ENCODE data around the gene PTP4A1.

PTP4A1 gene

DNA sequence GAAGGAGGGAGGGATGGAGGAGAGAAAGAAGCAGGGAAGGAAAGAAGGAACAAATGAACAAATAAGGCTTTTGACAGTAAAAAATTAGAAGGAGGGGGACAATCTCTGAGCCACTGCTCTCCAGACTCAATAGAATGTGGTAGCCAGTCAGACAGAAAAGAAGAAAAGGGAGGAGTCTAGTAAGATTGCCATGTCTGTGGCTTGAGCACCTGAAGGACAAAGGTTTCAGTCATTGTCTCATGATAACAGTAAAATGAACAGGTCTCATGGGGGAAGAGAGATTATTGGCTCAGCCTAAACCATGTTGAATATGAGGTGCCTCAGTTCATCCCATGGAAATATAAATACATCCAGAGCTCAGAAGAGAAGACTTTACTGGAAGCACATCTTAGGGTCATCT is 14.0 kb upstream of the PTP4A1 start:
- no peak for DNase-seq

DNA sequence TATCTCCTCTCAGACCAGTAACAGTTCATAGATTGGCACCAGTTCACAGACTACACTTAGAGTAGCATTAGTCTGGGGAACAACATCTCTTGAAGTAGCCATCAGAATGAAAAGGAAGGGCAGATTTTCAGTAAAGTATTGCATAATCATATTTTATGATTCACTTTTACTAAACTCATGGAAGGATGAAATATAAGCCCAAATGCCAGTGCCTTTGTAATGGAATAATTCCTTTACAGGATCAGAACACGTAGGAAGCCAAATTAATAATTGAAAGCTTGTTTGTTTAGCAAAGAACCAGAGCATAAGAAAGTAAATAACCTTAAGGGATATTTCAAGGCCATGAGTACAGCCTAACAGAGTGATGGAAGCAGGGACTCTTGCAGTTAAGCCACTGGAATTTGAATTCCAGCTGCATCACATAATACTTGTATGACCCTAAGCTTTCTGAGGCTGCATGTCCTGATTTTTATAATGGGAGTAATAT is 11.4 kb upstream of the PTP4A1 start:
- DNase-seq, result peak; percentile 45

DNA sequence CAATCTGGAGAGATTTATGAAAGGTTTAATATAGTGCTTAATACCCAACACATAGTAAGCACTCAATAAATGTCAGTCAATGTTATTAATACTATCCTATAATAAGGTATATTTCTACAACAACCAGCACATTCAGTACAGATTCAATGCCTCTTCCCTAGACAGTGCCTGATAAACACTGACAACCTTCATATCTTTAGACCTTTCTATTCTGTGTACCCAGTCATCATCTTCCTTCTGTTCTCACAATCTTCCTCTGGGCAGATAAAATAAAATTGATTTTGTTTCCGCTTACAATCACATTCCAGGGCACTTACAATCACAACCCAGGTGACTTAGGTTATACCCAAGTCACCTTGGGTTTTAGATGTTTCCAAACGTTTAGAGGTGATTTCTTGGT is 11.0 kb upstream of the PTP4A1 start:
- DNase-seq, result no peak

DNA sequence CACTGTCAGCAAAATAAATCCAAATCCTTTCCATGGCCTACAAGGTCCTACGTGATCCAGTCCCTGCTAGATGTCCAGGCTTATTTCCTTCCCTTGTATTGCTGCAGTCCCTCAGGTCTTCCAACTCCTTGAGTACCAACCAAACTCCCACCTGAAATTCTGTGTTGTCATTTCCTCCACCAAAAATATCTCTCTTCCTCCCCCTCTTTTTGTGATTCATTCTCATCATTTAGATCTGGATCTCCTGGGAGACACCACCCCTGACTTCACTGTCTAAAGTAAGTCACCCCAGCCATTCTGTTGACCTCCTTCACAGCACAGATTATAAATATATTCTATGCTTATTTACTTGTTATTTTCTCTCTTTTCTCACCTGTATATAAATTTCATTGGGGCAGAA is 9.0 kb upstream of the PTP4A1 start:
- no peak for DNase-seq

DNA sequence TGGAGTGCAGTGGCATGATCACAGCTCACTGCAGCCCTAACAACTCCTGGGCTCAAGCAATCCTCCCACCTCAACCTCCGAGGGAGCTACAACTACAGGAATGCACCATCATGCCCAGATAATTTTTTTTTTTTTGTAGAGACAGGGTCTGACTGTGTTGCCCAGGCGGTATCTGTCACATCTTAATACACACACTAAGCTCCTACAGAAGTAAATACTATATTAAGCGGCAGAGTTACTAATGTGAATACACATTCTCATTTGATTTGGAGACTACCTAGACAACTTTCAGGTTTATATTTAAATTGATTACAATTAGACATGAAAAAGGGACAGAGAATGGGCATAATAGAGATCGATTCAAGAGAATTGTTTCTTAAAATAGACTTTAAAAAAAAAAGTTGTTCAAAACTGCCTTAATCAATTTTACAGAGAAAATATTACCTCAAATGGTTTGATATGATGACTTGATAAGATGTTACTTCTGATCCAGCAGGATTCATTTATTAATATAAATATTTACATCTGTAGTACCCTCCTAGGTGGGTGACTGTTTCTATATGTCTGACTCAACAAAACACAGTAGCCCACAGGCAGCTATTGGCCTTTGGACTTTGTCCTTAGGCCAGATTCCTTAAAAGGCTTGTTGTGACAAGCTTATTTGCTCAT is 7.1 kb upstream of the PTP4A1 start:
- no peak for DNase-seq

DNA sequence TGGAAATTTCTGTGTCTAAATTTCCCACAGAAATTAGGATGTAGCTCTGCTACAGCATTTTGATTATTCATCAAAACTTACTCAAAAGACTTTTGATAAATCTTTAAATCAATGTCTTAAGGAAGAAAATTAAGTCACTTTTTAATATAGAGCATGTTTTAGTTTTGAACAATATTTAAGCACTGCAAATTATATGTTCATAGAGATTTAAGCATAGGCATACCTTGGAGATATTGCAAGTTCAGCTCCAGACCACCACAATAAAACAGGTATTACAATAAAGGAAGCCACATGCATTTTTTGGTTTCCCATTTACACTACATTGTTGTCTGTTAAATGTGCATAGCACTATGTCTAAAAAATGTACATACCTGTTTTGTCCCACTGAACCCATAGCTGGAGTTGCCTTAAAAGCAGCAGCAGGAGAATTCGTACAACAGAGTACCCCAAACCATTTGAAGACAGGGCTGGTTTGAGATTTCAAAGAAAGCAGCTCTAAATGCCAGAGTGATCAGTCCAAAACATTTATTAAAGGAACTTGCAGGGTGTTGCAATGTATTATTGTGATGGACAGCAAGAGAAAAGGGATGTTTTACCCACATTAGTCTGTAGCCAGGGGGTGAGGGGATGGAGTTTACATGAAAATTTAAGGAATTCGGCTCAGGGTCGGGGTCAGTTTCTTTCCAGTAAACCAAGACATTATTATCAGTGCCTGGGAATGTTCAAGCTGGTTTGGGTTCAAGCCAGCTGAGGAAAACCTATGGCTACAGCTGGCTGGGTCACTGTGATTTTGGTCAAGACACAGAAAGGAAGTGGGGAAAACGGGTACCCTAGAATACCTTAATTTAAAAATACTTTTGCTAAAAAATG is 6.3 kb upstream of the PTP4A1 start:
- peak; percentile 72 for DNase-seq

DNA sequence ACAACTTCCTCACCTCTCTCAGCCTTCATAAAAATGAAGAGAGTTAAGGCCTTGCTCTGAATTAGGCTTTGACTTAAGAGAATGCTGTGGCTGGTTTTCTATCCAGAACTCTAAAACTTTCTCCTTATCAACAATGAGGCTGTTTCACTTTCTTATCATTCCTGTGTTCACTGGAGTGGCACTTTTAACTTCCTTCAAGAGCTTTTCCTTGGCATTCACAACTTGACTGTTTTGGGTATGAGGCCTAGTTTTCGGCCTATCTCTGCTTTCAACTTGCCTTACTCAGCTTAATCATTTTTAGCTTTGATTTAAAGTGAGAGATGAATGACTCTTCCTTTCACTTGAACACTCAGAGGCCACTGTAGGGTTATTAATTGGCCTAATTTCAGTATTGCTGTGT is 4.3 kb upstream of the PTP4A1 start:
- DNase-seq, result no peak

DNA sequence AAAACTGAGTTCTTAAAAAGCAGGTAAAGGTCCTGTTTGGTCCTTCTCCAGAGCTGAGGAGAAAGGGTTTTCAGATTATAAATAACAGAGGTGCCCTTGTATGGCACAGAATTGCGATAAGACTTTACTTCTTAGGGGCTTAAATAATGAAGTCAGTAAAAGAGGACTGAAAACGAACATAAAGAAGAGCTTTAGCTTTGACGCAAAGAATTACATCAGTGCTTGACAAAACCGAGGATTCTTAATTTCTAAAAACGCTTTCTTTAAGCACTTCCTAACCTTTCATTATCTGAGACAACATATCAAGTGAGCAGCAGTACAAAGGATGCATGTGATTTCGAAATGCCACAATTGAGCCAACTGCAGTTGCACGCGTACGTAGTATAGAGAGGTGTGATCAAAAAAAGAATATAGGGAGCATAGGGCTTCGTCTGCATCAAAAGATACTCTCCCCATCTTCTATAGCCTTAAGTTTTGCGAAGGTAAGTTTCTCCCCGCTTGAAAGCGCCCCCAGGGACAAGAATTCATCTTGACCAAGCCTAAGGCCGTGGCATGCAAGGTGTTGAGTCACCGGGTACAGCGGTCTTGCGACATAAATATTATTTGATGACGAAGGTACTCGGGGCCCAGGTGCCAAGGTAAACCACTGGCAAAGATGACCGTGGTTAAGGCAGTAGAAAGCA is 778 bp upstream of the PTP4A1 start:
- DNase-seq, result peak; percentile 81

DNA sequence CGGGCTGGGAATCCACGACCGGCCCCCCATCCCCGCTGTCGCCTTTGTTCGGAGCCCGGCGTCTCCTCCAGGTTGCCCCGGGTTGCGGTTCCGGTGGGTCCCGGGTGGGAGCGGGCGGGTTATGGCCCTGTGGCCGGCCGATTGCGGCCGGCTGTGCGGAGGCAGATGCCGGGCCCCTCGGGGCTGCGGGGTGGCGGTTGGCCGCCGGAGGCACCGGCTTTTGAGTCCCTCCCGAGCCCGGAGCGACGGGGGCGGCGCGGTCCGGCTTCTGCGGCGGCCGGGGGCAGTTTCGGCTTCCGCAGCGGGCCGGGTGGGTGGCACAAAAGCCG is 431 bp downstream of the PTP4A1 start:
- DNase-seq, result no peak

DNA sequence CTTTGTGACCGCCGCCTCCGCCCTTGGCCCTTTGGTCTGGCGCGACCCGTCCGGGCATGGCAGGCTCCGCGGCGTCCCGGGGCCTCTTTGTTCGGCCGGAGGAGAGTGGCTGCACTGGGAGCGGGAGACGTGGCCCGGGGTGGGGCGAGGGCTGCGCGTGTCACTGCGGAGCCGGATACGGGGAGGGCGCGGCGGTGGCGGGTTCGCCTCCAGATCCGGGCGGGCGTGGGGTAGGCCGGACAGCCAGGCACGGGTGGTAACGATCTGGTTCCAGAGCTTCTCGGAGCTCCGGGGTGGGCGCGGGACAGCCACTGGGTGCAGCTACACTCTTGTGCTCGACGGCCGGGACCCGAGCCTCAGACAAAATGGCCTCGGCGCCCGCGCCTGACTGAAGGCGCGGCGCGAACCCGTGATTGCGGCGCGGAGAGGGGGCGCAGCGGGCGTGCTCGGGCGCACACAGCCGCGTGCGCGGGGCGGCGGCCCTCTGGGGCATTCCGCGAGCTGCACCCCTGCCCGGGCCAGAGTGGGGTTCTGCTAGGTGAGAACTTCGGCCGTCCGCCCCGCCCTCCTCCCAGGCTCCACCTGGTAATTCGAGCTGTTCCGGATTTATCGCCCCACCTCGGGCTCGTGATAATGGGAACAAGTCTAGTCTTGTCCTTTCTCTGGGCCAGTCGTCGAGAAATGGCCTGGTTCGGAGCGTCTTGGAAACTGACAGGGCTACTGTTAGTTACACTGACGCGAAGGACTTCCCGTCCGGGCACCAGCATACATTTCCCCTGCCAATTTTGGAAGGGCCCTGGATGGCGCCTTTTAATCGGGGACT is 1.0 kb downstream of the PTP4A1 start:
- peak; percentile 65 for DNase-seq

DNA sequence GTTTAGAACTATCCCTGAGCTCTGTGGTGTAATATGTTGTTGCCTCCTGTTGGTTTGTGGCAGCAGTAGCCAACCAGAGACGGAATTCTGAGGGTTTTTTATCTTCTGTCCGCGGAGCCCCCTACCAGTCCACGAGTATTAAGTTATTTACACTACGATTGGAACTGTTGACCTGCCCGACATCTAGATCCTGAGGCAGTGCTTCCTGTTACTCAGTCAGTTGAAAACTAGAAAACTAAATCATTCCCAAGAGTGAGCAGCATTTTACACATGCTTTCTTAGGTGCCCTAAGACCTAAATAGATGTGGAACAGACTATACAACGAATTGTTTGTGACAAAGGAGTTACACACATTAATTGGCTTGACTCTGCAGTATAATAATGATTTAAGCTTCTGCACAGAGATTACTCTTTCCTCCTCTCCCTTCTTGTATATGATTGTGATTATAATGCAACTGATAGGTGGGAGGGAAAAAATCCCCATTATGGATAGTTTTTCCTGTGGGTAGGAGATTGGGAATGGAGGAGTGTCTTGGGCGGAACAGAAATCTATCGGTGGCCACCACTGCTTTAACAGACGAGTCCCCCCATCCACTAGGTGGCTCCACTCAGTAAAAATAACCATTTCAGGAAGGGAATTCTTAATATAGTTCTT is 1.7 kb downstream of the PTP4A1 start:
- DNase-seq, result peak; percentile 64

DNA sequence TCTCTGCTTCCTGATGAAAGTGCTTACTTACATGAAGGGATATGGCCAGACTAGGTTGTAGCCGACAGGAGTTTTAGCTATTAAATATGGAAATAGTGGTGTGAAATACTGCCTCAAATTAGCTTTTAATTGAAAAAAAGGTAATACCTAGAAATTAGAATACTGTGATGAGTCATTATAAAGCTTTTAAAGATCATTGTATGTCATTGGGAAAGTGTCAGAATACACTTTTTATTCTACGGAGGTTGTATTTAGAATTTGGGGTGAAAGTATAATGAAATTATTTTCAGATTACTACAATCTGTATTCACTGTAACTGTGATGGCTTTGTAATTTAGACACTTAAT is 2.2 kb downstream of the PTP4A1 start:
- DNase-seq, result no peak

DNA sequence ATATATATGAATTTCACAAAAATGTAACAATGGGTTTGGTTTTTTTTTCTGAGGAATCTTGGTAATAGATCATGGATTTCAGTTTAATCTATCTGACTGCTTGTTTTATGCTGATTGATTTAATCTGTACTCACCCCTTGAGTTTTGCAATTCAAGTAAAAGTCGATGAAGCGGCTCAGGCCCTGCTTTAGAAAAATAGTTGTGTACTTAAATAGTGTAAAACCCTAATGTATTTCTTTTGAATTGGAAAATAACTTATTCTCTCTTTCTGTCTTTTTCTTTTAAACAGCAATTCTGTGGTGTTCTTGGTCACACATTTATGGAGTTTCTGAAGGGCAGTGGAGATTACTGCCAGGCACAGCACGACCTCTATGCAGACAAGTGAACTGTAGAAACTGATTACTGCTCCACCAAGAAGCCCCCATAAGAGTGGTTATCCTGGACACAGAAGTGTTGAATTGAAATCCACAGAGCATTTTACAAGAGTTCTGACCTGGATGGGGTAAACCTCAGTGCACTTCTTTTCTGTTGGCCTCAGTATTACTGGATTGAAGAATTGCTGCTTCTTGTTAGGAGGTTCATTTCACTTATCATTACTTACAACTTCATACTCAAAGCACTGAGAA is 4.0 kb downstream of the PTP4A1 start:
- DNase-seq, result no peak

DNA sequence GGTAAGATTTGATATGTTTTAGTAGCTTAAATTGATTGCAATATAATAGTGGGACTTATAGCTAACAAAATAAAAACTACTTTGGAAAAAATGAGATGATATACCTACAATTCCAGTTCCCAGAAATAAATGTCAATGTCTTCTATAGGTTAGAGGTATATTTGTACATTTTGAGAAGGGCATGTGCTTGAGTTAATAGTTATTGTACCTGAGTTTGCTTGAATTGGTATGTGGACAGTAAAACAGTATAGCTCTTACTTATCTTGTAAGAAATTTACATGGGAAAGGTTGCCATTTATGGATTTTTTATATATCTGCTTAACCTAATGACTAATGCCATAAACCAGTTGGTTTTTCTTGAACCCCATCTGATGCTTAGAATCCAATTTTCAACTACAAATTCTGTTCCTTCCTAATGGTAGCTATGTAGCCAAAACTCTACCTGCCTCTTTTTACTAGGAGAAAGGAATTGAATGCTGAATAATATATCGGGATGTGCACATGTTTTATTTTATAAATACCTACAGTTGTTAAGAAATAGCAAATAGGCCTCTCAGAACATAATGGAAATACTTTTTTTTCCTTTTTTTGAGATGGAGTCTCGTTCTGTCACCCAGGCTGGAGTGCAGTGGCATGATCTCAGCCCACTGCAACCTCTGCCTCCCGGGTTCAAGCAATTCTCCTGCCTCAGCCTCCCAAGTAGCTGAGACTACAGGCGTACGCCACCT is 4.9 kb downstream of the PTP4A1 start:
- DNase-seq, result no peak

DNA sequence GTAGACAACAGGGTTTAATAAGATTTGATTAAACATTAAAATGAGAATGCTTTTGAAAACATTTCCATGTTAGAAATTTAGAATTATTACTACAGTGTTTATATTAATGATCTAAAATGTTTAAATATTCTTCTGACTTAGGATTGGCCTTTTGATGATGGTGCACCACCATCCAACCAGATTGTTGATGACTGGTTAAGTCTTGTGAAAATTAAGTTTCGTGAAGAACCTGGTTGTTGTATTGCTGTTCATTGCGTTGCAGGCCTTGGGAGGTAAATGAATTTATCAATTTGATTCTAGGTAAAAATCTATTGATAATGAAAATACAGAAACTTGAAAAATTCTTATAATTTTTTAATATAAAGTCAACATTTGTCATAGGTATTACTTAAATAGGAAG is 6.5 kb downstream of the PTP4A1 start:
- no peak for DNase-seq

DNA sequence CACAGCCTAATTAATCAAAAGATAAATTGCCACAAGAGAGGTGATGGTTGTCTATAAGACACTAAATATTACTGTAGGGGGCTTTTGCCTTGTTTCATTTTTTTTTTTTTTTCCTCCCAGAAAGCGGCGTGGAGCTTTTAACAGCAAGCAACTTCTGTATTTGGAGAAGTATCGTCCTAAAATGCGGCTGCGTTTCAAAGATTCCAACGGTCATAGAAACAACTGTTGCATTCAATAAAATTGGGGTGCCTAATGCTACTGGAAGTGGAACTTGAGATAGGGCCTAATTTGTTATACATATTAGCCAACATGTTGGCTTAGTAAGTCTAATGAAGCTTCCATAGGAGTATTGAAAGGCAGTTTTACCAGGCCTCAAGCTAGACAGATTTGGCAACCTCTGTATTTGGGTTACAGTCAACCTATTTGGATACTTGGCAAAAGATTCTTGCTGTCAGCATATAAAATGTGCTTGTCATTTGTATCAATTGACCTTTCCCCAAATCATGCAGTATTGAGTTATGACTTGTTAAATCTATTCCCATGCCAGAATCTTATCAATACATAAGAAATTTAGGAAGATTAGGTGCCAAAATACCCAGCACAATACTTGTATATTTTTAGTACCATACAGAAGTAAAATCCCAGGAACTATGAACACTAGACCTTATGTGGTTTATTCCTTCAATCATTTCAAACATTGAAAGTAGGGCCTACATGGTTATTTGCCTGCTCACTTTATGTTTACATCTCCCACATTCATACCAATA is 7.8 kb downstream of the PTP4A1 start:
- no peak for DNase-seq

DNA sequence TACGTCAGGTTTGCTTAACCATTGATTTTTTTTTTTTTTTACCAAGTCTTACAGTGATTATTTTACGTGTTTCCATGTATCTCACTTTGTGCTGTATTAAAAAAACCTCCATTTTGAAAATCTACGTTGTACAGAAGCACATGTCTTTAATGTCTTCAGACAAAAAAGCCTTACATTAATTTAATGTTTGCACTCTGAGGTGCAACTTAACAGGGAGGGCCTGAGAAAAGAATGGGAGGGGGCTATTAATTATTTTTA is 8.4 kb downstream of the PTP4A1 start:
- no peak for DNase-seq

DNA sequence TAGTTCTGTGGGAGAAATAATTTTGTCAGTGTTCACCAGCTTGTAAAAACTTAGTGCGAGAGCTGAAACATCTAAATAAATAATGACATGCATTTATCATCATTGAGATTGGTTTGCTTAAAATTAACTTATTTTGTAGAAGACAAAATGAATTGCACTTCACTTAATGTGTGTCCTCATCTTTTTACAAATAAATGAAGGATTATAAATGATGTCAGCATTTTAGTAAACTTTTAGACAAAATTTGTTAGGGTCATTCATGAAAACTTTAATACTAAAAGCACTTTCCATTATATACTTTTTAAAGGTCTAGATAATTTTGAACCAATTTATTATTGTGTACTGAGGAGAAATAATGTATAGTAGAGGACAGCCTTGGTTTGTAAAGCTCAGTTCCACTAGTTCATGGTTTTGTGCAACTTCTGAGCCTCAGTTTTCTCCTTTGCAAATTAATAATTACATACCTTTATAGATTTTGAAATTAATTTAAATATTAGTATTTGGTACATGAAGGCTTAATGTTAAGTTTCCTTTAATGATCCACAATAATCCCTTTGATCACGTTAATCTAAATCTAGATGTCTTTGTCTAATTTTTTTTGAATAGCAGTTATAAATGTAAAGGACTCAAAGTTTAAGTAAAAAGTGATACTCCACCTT is 9.2 kb downstream of the PTP4A1 start:
- DNase-seq, result no peak

DNA sequence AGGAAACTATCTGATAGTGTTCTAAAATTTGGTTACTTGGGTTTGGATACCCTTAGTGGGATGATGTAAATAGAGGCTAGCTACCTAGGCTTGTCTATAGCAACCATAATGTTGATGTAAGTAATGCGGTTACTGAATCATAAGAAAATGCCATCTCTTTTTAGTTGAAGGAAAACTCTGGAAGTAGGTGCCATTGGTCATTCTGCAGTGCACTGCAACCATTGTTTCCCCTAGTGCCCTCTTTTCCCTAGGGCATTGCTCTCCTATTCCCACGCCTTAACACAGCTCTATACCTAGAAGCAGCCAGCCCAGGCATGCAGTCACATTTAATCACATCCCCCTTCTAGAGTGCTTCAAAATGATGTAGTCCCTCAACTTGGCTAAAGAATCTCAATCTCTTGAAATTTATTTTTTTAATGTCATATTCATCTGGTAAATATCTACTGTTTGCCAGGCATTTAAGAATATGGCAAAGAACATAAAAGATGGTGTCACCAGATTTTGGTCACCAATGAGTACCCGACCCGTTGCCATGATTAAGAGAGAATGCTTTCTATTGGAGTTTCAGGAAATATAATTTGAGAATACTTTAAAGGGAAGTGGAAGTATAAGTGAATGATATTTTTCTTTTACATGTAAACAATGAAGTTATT is 10.4 kb downstream of the PTP4A1 start:
- DNase-seq, result no peak

DNA sequence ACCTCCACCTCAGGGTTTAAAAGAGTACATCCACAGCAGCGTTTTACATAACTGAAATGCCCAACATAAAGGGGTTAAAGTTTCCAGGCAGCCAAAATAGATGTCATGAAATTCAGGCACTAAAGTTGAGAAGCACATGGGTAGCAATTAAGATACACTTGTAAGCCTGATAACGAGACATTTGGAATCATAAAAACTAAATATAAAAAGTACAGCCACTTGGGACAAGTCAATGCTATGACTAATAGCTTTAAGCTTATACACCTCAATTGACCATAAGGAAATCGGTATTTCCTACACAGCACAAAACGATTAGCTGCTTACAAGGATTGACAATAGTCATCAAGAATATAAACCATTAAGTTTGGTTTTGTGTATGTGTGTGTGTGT is 11.8 kb downstream of the PTP4A1 start:
- no peak for DNase-seq

All from fibroblast of skin of right biceps (primary cell).